Right kidney (tissue), 1 donor: ENCODE data around the gene CRYBG1.

Experiments
- DNase-seq: peaks from one replicate; pipeline ENCODE4 v3.0.0-alpha.2; 2016

The CRYBG1 gene

GRCh38 chr6:106609699-106610098, 249.2 kb downstream of the CRYBG1 start:
- DNase-seq: no peak

GRCh38 chr6:106611030-106611429, 250.5 kb downstream of the CRYBG1 start:
- no peak for DNase-seq

- no peak for DNase-seq
Observed at GRCh38 chr6:106612671-106613416, 252.3 kb downstream of the CRYBG1 start.

- no peak for DNase-seq
Observed at GRCh38 chr6:106613590-106613989, 253.1 kb downstream of the CRYBG1 start.

- DNase-seq: no peak
Observed at GRCh38 chr6:106614166-106614565, 253.6 kb downstream of the CRYBG1 start.

- no peak for DNase-seq
Observed at GRCh38 chr6:106614592-106615257, 254.2 kb downstream of the CRYBG1 start.

- DNase-seq: no peak
Observed at GRCh38 chr6:106617302-106617701, 256.8 kb downstream of the CRYBG1 start.

GRCh38 chr6:106617857-106618256, 257.3 kb downstream of the CRYBG1 start:
- no peak for DNase-seq

- no peak for DNase-seq
Observed at GRCh38 chr6:106618324-106618723, 257.8 kb downstream of the CRYBG1 start.

- no peak for DNase-seq
Observed at GRCh38 chr6:106619223-106619622, 258.7 kb downstream of the CRYBG1 start.

GRCh38 chr6:106620931-106621672, 260.6 kb downstream of the CRYBG1 start:
- DNase-seq: no peak
